Left ventricle myocardium superior (tissue), 1 donor: ENCODE results near the gene SCYGR3. TPM values are rescaled to one million over a fixed set of nuclear protein-coding genes. Genes with fewer than 3 reads are reported as not detected.

ENCODE experiments used
- ATAC-seq: fragments of 200-7000 bp; cut with Tn5 transposase; one replicate; pipeline ENCODE4 v1.9.1; 2020; ENCODE audit warnings: mild to moderate bottlenecking, moderate library complexity
- DNase-seq: peaks from one replicate; pipeline ENCODE4 v3.0.0-alpha.2; 2020
- intact Hi-C: fragments of 100-400 bp; cut with micrococcal nuclease; formaldehyde crosslinking; loops from one replicate; pipeline ENCODE4 v1.11.0; 2022
- long read RNA-seq: library from polyadenylated mRNA; unstranded; transcript quantifications from one replicate; pipeline ENCODE4 v2.0.0, GENCODE V29; 2021
- total RNA-seq: library from RNA; stranded (reverse); fragmentation: NEBNext Ultra II Directional; extraction: Animal tissue kit (Norgen Biotek cat#: 25700); gene quantifications from one replicate; pipeline ENCODE4 v1.2.1, GENCODE V29; 2021
- donor health status: DM: no; HTN: yes; CAD: no; lungs with severe emphysema.

The SCYGR3 gene
- total RNA-seq: not detected
- long read RNA-seq: 0 reads

DNA sequence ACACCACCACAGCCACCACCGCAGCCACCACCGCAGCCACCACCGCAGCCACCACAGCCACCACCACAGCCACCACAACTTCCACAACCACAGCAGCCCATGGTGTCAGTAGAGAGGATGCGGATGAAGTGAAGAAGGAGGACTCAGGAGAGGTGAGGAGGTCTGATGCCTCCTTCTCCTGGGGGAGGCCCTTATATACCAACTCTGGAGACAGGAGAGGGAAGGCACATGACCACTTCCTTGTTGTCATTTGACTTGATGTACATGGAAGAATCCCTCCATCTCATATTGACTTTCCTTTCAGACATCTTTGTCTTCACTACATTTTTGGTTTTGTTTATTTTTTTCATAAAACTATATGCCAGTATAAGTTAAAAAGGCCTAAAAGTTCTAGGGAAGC, at the start of gene SCYGR3:
Gene SCYGR3, minus strand, starts transcription at position 101 of the 400 bp plus-strand sequence. Its CDS starts 0 bp downstream, at position 101.
- no peak for DNase-seq
- ATAC-seq: no peak

DNA sequence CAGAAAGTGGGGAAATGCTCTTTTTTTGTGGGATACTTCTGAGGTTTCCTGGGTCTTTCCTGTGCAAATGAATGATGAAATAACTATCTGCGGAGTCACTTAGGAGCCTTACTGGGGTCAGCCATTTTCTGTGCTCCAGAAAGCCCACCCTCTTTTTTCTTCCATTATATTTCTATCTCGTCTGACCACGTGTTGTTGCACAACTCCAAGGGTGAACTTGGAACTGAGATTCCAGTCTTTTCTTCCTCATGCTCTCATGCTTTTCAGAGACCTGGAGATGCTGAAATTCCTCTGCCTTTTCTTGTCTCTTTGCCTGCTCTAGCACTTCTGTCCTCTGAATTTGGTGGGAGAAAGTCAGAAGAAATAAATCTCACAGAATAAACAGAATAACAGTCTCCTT, 47.2 kb upstream of the SCYGR3 start:
- DNase-seq: no peak
- intact Hi-C loops: no loop called here
- ATAC-seq: no peak

More for the DNA sequence above, at the start of gene SCYGR3:
- intact Hi-C loops: no loop called here

DNA sequence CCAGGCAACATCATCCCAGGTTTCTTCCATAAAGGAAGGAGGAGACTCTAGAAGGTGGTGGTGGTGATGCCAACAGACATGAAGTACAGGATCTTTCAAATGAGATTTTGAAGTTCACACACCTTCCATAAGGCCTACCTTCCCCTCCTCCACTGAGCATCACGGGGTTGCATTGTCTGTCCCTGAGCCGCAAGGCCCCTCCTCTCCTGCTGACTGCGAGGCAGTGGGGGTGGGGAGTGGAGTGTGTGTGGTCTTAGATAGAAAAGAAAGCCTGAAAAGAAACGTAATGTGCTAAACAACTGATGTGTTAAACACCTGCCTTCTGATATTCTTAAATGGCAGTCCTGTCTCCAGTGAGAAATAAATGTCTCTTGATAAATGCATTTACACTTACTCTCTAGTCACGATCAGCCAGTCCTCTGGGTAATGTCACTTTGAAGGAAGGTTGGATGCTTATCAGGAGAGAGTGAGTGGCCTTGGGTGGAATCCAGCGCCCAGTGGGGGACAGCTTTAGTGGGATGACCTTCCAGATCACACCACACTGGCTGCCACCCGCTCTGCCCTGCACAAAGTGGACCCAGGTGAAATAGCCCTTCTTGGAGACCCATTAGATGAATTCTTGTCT, 46.5 kb upstream of the SCYGR3 start:
- DNase-seq (no peak), ATAC-seq (no peak)
- intact Hi-C loops: no loop called here

- DNase-seq: no peak
- intact Hi-C loops: no loop called here
- ATAC-seq: no peak
Measured at GRCh38 chr2:227657199-227657845, 42.7 kb upstream of the SCYGR3 start.

DNA sequence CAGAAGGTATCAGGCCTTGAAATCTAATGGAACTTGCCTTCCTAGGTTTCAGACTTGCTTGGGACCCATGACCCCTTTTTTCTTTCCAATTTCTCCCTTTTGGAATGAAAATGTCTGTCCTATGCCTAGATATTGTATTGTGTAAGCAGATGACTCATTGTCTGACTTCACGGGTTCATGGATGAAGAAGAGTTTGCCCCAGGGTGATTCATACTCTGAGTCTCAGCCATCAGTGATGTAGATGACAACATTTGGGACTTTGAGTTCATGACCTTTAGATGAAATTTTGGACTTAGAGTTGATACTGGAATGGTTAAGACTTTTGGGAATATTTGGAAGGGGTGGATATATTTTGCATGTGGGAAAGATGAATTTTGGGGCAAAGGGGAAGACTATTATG, 40.8 kb upstream of the SCYGR3 start:
- peak; percentile 90 for ATAC-seq
- no peak for DNase-seq
- intact Hi-C loops: no loop called here

- no peak for DNase-seq
- ATAC-seq: no peak
- intact Hi-C loops: no loop called here
Measured at GRCh38 chr2:227654426-227654825, 39.8 kb upstream of the SCYGR3 start.

- no peak for DNase-seq
- ATAC-seq: no peak
- intact Hi-C loops: no loop called here
Measured at GRCh38 chr2:227653419-227653818, 38.8 kb upstream of the SCYGR3 start.

DNA sequence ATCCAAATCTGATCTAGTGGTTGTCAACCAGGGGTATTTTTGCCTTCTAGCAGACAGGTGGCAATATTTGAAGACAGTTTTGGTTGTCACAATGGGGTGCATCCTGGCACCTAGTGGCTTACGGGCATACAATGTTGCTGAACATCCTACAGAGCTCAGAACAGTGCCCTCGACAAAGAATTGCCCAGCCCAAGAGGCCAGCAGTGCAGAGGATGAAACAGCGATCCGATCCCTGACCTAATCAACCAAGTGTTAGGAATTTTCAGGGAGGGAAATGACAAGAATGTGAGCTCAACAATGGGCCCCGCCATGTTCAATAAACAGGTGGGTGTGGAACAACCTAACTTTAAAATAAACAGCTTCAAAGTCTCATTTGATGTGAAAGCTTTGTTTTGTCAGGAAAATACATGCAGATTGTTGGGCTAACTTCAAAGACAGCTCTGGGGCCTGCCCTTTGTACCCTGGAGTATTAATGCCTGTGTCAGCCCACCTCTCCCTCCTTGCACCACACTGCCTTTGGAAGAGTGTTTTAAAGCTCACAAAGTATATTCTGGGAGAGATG, 29.4 kb upstream of the SCYGR3 start:
- intact Hi-C loops: no loop called here
- ATAC-seq: no peak

GRCh38 chr2:227642656-227643055, 28.0 kb upstream of the SCYGR3 start:
- DNase-seq (no peak), ATAC-seq (no peak)
- intact Hi-C loops: no loop called here

More for the DNA sequence above, 29.4 kb upstream of the SCYGR3 start:
- DNase-seq: no peak

GRCh38 chr2:227634201-227634600, 19.6 kb upstream of the SCYGR3 start:
- intact Hi-C loops: no loop called here

DNA sequence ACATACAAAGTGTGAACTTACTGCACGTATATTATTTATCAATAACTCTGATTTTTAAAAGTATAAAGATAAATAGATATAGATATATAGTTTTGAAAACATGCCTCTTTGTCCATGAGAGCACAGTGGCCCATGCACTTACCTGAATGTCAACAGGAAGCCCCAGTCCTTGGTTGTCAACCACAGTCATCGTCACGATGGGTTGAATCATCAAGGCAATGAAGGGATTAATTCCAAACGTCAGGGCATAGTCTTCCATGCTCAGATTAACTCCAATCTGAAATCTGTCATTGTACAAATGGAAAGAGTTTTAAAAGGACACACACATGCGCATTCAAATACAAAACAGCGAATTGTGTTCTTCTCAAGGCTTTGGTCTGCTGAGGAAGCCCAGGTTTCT, 18.2 kb upstream of the SCYGR3 start:
- no peak for DNase-seq

More at GRCh38 chr2:227634201-227634600, 19.6 kb upstream of the SCYGR3 start:
- DNase-seq: no peak
- no peak for ATAC-seq

GRCh38 chr2:227630322-227630721, 15.7 kb upstream of the SCYGR3 start:
- intact Hi-C loops: no loop called here
- no peak for DNase-seq

More for the DNA sequence above, 18.2 kb upstream of the SCYGR3 start:
- intact Hi-C loops: no loop called here
- no peak for ATAC-seq

DNA sequence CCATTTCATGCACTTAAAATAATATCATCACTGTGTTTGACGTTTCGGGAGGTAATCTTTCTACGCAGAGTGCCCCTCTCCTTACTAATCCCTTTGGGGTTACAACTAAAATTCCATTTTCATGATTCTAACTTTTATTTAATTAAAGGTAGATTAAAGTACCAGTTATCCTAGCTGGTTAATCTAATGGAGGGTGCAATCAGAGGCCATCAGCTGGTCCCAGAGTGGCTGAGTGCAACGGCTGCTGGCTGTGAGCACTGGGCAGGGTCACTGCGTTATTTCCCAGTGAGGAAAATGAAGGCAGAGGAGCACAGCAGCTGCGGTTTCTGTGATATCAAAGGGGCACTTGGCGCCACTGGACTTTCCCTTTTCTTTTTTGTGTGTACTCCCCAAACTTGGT, 14.8 kb upstream of the SCYGR3 start:
- ATAC-seq (no peak), DNase-seq (no peak)
- intact Hi-C loops: no loop called here

More at GRCh38 chr2:227630322-227630721, 15.7 kb upstream of the SCYGR3 start:
- ATAC-seq: no peak

DNA sequence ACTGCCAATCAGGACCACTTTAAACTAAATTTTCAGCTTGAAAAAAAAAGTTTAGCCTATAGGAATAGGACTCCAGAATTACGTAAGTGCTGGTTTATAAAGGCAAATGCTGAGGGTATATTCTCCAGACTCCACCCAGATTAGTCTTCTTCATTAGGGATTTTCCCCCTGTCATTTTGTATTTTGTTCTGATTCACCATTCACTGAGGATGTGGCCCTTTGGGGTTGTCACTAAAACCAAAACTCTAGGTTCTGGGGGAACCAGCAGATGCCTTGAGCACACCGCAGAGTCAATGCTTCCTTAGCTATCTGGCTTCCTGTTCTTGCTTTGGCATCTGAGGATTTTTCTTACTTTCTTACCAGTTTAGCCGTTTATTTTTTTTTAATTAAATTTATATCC, 13.1 kb upstream of the SCYGR3 start:
- DNase-seq: no peak
- intact Hi-C loops: no loop called here
- ATAC-seq: no peak

- no peak for ATAC-seq
- intact Hi-C loops: no loop called here
- no peak for DNase-seq
Measured at GRCh38 chr2:227626580-227627151, 12.0 kb upstream of the SCYGR3 start.

- DNase-seq (no peak), ATAC-seq (no peak)
- intact Hi-C loops: no loop called here
Measured at GRCh38 chr2:227625420-227625819, 10.8 kb upstream of the SCYGR3 start.

- DNase-seq: no peak
- intact Hi-C loops: no loop called here
Measured at GRCh38 chr2:227623226-227623625, 8.6 kb upstream of the SCYGR3 start.

GRCh38 chr2:227617316-227618230, 2.9 kb upstream of the SCYGR3 start, which contains the start of gene SCYGR4:
TSS of gene SCYGR4 (plus strand) at chr2:227617498. CDS start at chr2:227617498, 0 bp downstream.
- DNase-seq (no peak), ATAC-seq (peak; percentile 86)
- intact Hi-C loops: no loop called here

More at GRCh38 chr2:227623226-227623625, 8.6 kb upstream of the SCYGR3 start:
- no peak for ATAC-seq

GRCh38 chr2:227616631-227617030, 2.0 kb upstream of the SCYGR3 start:
- ATAC-seq (peak; percentile 17), DNase-seq (no peak)
- intact Hi-C loops: no loop called here
